GM04503 (cell line): Measurements from ENCODE around the gene ARSG.
A peak's percentile ranks its signal among the peaks of the same experiment; 100 is the strongest.
"Not testable (repeated sequence)": the region's sequence is repeated elsewhere in the genome, so short reads cannot be mapped to it uniquely, and the experiment has no call there.

Experiments used
- DNase-seq: peaks from one replicate; pipeline ENCODE4 v3.0.0-alpha.2; 2012; ENCODE audit warnings: low read depth

Gene ARSG

GRCh38 chr17:68397108-68397536, 105.8 kb downstream of the ARSG start:
- DNase-seq = no peak

GRCh38 chr17:68398691-68399637, 107.7 kb downstream of the ARSG start:
- peak; percentile 29 for DNase-seq

GRCh38 chr17:68399638-68400403, 108.5 kb downstream of the ARSG start:
- DNase-seq = peak; percentile 27

GRCh38 chr17:68400404-68400735, 109.1 kb downstream of the ARSG start:
- no peak for DNase-seq

GRCh38 chr17:68401288-68401687, 110.0 kb downstream of the ARSG start:
- DNase-seq = no peak

- DNase-seq = no peak
Observed at GRCh38 chr17:68403122-68403521, 111.8 kb downstream of the ARSG start.

GRCh38 chr17:68403837-68404236, 112.5 kb downstream of the ARSG start:
- not testable (repeated sequence) for DNase-seq

- DNase-seq = not testable (repeated sequence)
Observed at GRCh38 chr17:68407656-68408055, 116.4 kb downstream of the ARSG start.

- not testable (repeated sequence) for DNase-seq
Observed at GRCh38 chr17:68413597-68414560, 122.6 kb downstream of the ARSG start.

- not testable (repeated sequence) for DNase-seq
Observed at GRCh38 chr17:68414901-68415300, 123.6 kb downstream of the ARSG start.

- no peak for DNase-seq
Observed at GRCh38 chr17:68417317-68417716, 126.0 kb downstream of the ARSG start.

GRCh38 chr17:68418876-68419275, 127.6 kb downstream of the ARSG start:
- DNase-seq = no peak

- DNase-seq = no peak
Observed at GRCh38 chr17:68420065-68420464, 128.8 kb downstream of the ARSG start.

GRCh38 chr17:68421486-68421885, 130.2 kb downstream of the ARSG start:
- no peak for DNase-seq

GRCh38 chr17:68422821-68423220, 131.5 kb downstream of the ARSG start:
- DNase-seq = no peak

- DNase-seq = no peak
Observed at GRCh38 chr17:68423251-68423650, 132.0 kb downstream of the ARSG start.

- no peak for DNase-seq
Observed at GRCh38 chr17:68424203-68424602, 132.9 kb downstream of the ARSG start.

GRCh38 chr17:68424861-68425260, 133.6 kb downstream of the ARSG start:
- no peak for DNase-seq

- DNase-seq = no peak
Observed at GRCh38 chr17:68425979-68426378, 134.7 kb downstream of the ARSG start.

GRCh38 chr17:68427575-68427974, 136.3 kb downstream of the ARSG start:
- DNase-seq = no peak

GRCh38 chr17:68428498-68429172, 137.3 kb downstream of the ARSG start:
- no peak for DNase-seq
